ENCODE results near the gene PSMC3IP. TPM values are rescaled to one million over a fixed set of nuclear protein-coding genes. Genes with fewer than 3 reads are reported as not detected.

PSMC3IP gene
- total RNA-seq, 1 donor from 2014 or later: 10.8 TPM

- no peak for TF ChIP-seq CTCF (IDR thresholded peaks at IDR 0.05)
- Mint-ChIP-seq H3K9me3 (no peaks in the 10 kb centered on the region), H3K36me3 (ENCODE audit: low read depth) (no peaks in the 10 kb centered on the region), H3K4me3 (peak overlapping the region; percentile 83), H3K27ac (peak overlapping the region; percentile 63), H3K27me3 (no peaks in the 10 kb centered on the region), H3K4me1 (peaks cover 42% of the 10 kb centered on the region)
- intact Hi-C loops (cut with micrococcal nuclease): no loop called here
- ATAC-seq (ENCODE audit: low read depth) (peak; percentile 15), DNase-seq (peak; percentile 57)
- POLR2A ChIA-PET: interaction anchor here (0.6 to 1.7 kb wide), 8 partner anchors 9 to 284 kb away, joined by 3 to 10 read pairs (median 6); partner anchors contain the start of gene STAT3
- CTCF ChIA-PET: no interaction called here
Observed at GRCh38 chr17:42531455-42532354, 45.8 kb downstream of the PSMC3IP start.

DNA sequence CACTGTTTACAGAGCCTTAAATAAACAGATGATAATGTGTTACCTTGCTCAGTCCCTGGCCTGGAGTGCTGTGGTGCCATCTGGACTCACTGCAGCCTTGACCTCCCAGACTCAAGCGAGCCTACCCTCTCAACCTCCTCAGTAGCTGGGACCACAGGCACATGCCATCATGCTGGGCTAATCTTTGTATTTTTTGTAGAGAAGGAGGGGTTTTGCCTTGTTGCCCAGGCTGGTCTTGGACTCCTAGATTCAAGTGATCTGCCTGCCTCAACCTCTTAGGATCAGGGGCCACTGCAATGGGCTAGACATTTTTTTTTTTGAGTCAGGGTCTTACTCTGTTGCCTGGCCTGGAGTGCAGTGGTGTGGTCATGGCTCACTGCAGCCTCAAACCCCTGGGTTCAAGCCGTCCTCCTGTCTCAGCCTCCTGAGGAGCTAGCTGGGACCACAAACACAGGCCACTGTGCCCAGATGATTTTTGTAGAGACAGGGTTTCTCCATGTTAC is 46.5 kb downstream of the PSMC3IP start:
- intact Hi-C loops (cut with micrococcal nuclease): no loop called here
- ATAC-seq (ENCODE audit: low read depth) (no peak), DNase-seq (no peak)
- H3K4me3 Mint-ChIP-seq: no peak overlapping the region
- H3K4me1 Mint-ChIP-seq: peaks cover 40% of the 10 kb centered on the region
- ChIA-PET POLR2A (interaction anchor here (0.6 to 1.9 kb wide), 3 partner anchors 24 to 140 kb away, joined by 3 to 16 read pairs (median 3); no protein-coding TSS in a partner anchor), CTCF (interaction anchor here (0.7 to 1.6 kb wide), 3 partner anchors 13 to 75 kb away, joined by 4 read pairs; no protein-coding TSS in a partner anchor)
- no peaks in the 10 kb centered on the region for H3K27me3 Mint-ChIP-seq
- H3K9me3 Mint-ChIP-seq: no peaks in the 10 kb centered on the region
- TF ChIP-seq CTCF (IDR thresholded peaks at IDR 0.05): no peak
- H3K36me3 Mint-ChIP-seq (ENCODE audit: low read depth): no peaks in the 10 kb centered on the region
- no peak overlapping the region for H3K27ac Mint-ChIP-seq

GRCh38 chr17:42529061-42529460 is 48.5 kb downstream of the PSMC3IP start:
- DNase-seq: no peak
- Mint-ChIP-seq H3K27me3 (no peaks in the 10 kb centered on the region), H3K4me1 (peaks cover 34% of the 10 kb centered on the region), H3K9me3 (no peaks in the 10 kb centered on the region), H3K4me3 (no peak overlapping the region), H3K36me3 (ENCODE audit: low read depth) (no peaks in the 10 kb centered on the region), H3K27ac (no peak overlapping the region)
- intact Hi-C loops (cut with micrococcal nuclease): no loop called here
- ChIA-PET CTCF (no interaction called here), POLR2A (interaction anchor here (1.9 kb wide), 1 partner anchor 26 kb away, joined by 16 read pairs; no protein-coding TSS in a partner anchor)
- TF ChIP-seq CTCF (IDR thresholded peaks at IDR 0.05): no peak
- no peak for ATAC-seq (ENCODE audit: low read depth)

GRCh38 chr17:42527932-42528331 is 49.6 kb downstream of the PSMC3IP start:
- ChIA-PET CTCF (interaction anchor here (0.6 to 2.0 kb wide), 12 partner anchors 8 to 216 kb away, joined by 3 to 10 read pairs (median 3); partner anchors contain the start of gene NAGLU), POLR2A (interaction anchor here (0.5 to 1.1 kb wide), 5 partner anchors 21 to 279 kb away, joined by 3 to 7 read pairs (median 3); no protein-coding TSS in a partner anchor)
- ATAC-seq (ENCODE audit: low read depth) (no peak), DNase-seq (no peak)
- TF ChIP-seq CTCF (IDR thresholded peaks at IDR 0.05): no peak
- Mint-ChIP-seq H3K36me3 (ENCODE audit: low read depth) (peaks cover 7% of the 10 kb centered on the region), H3K27me3 (no peaks in the 10 kb centered on the region), H3K27ac (no peak overlapping the region), H3K4me3 (no peak overlapping the region), H3K9me3 (no peaks in the 10 kb centered on the region), H3K4me1 (peaks cover 31% of the 10 kb centered on the region)
- intact Hi-C loops (cut with micrococcal nuclease): loop anchor here (1.0 kb wide), 2 partner anchors 100 to 206 kb away; no protein-coding TSS in a partner anchor

GRCh38 chr17:42526031-42526444 is 51.5 kb downstream of the PSMC3IP start:
- Mint-ChIP-seq H3K27me3 (no peaks in the 10 kb centered on the region), H3K4me1 (peaks cover 22% of the 10 kb centered on the region), H3K9me3 (no peaks in the 10 kb centered on the region), H3K27ac (no peak overlapping the region), H3K36me3 (ENCODE audit: low read depth) (peaks cover 23% of the 10 kb centered on the region), H3K4me3 (no peak overlapping the region)
- CTCF ChIA-PET: interaction anchor here (1.8 kb wide), 1 partner anchor 8 kb away, joined by 4 read pairs; no protein-coding TSS in a partner anchor
- intact Hi-C loops (cut with micrococcal nuclease): no loop called here
- POLR2A ChIA-PET: no interaction called here
- ATAC-seq (ENCODE audit: low read depth): no peak
- TF ChIP-seq CTCF (IDR thresholded peaks at IDR 0.05): no peak
- DNase-seq: no peak
